Stimulated activated CD4-positive, alpha-beta T cell treated with anti-CD3 and anti-CD28 coated beads, Interleukin-1b, Interleukin-23, amount 100 ng/mL, for 1 hour (primary cell): ENCODE results near the gene ZBTB8B.
A peak's percentile ranks its signal among the peaks of the same experiment; 100 is the strongest.
"Not testable (repeated sequence)": the region's sequence is repeated elsewhere in the genome, so short reads cannot be mapped to it uniquely, and the experiment has no call there.

Source experiments
- DNase-seq, 2 donors: peaks; one replicate each; pipeline ENCODE4 v3.0.0-alpha.2; 2020; ENCODE audit warnings: low read depth in 2 of 2

Gene ZBTB8B

GRCh38 chr1:32464716-32465577, at the start of gene ZBTB8B:
Gene ZBTB8B (plus strand): TSS chr1:32465072. CDS start chr1:32470625, 5,553 bp downstream.
- peak in 1 of 2 donors; percentile 16 for DNase-seq

GRCh38 chr1:32421775-32422174, 43.1 kb upstream of the ZBTB8B start:
- no peak for DNase-seq

GRCh38 chr1:32426489-32427255, 38.2 kb upstream of the ZBTB8B start:
- no peak for DNase-seq

- DNase-seq = no peak
Measured at GRCh38 chr1:32427264-32427963, 37.5 kb upstream of the ZBTB8B start.

- DNase-seq = no peak
Measured at GRCh38 chr1:32431736-32432400, 33.0 kb upstream of the ZBTB8B start.

GRCh38 chr1:32438136-32438535, 26.7 kb upstream of the ZBTB8B start:
- DNase-seq = no peak

DNA sequence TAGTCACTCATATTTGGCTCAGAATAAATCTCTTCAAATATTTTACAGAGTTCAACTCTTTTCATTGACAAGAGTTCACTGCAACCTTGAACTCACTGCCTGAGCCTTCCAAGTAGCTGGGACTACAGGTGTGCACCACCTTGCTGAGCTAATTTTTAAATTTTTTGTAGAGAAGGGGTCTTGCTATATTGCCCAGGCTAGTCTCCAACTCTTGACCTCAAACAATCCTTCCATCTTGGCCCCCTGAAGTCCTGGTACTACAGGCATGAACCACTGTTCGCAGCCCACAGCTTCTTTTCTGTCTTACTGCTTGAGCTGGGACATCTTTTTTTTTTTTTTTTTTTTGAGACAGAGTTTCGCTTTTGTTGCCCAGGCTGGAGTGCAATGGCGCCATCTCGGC, 26.1 kb upstream of the ZBTB8B start:
- not testable (repeated sequence) for DNase-seq

- DNase-seq = not testable (repeated sequence)
Measured at GRCh38 chr1:32441467-32441866, 23.4 kb upstream of the ZBTB8B start.

- DNase-seq = no peak
Measured at GRCh38 chr1:32447469-32448185, 17.2 kb upstream of the ZBTB8B start.

DNA sequence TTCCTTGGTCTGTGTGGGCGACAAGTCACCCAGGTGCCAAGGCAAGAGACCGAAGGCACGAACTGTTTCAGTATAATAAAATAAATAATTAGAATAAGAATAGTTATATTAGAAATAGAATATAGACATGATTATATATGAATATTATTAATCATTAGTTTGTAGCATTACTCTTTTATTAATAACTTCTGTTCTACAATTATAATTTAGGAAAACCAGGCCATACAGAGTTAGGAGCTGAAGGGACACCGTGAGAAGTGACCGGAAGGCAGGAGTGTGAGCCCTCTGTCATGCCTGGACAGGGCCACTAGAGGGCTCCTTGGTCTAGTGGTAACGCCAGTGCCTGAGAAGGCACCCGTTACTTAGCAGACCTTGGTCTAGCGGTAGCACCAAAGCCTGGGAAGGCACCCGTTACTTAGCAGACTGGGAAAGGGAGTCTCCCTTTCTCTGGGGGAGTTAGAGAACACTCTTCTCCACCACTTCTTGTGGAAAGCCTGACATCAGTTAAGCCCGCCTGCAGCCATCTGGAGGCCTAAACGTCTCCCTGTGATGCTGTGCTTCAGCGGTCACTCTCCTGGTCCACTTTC, 16.6 kb upstream of the ZBTB8B start:
- DNase-seq = not testable (repeated sequence)

DNA sequence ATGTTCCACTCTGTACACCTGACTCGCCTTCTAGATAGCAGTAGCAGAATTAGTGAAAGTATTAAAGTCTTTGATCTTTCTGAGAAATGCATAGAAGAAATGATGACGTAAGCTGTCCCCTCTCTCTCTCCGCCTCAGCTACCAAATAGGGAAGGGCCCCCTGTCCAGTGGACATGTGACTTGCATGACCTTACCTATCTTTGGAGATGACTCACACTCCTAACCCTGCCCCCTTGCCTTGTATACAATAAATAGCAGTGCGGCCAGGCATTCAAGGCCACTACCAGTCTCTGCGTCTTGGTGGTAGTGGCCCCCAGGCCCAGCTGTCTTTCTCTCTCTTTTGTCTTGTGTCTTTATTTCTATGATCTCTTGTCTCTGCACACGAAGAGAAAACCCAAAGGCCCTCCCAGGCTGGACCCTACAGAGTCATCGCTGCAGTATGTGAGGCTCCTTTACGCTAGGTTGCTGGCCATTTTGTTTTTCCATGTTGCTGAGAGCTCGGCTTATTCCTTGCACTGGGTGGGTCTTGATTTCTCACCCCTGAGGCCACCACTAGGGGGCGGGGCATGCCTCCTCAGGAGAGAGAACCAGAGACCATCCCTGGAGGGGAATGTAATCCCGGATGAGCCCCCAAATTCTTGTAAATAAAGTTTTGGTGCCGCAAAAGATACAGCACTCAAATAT, 16.0 kb upstream of the ZBTB8B start:
- DNase-seq = no peak

DNA sequence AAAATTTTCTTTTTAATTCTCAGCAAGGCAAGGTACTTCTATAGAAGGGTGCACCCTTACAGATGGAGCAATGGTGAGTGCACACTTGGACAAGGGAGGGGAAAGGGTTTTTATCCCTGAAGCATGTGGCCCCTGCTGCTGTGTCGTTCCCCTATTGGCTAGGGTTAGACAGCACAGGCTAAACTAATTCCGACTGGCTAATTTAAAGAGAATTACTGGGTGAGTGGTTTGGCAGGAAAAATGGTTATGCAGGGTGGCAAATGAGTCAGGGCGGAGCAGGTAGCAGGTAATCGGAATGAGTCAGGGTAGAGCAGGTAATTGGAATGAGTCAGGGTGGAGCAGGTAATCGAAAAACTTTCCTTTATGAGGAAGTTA, 15.4 kb upstream of the ZBTB8B start:
- DNase-seq = not testable (repeated sequence)

DNA sequence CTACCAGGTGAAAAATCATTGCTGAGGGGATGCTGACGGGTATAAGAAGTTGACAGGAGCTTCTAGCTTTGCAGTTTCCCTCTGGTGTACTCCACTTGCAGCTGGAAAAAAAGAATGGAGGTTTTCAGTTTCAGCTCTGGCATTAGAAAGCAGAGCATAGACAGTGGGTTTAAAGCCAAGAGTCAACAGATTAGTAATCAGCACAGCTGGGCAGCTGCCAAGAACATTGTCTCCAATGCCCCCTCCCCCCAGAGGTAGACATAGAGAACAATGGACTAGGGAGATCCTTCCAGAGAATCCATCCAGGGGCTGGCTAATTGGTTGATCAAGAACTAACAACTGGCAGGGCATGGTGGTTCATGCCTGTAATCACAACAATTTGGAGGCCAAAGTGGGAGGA, 10.1 kb upstream of the ZBTB8B start:
- no peak for DNase-seq

GRCh38 chr1:32455958-32456357, 8.9 kb upstream of the ZBTB8B start:
- no peak for DNase-seq

GRCh38 chr1:32458798-32459197, 6.1 kb upstream of the ZBTB8B start:
- DNase-seq = not testable (repeated sequence)

DNA sequence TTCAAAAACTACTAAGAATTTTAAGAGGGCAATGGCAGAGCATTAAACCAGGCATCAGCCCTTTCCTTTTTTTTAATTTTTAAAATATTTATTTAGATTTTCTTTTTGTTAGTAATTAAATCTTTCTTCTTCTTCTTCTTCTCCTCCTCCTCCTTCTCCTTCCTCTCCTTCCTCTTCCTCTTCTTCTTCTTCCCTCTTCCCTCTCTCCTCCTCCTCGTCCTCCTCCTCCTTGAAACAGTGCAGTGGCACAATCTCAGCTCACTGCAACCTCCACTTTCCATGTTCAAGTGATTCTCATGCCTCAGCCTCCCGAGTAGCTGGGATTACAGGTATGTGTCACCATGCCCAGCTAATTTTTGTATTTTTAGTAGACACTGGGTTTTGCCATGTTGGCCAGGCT, 1.9 kb upstream of the ZBTB8B start:
- DNase-seq = not testable (repeated sequence)

DNA sequence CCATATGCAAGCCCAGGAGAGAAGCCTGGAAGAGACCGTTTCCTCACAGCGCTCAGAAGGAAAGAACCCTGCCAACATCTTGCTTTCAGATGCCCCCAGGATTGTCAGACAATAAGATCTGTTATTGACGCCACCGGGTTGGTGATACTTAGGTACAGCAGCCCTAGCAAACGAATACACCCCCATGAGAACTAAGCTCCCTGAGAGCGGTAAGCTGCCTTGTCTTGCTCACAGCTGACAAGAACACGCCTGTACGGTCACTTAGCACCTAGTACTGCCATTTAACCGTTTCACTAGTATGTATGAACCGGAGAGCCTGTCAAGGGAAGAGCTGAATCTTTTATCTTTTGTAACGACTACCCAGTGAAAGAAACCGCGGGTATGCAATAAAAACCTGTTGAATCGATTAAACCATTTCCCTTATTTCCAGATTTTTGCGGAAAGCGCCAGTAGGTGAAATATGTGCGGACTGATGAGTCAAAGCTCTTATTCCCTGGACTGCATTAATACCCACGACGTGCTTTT, 619 bp upstream of the ZBTB8B start:
- DNase-seq = no peak

GRCh38 chr1:32465578-32465933, 684 bp downstream of the ZBTB8B start:
- no peak for DNase-seq

DNA sequence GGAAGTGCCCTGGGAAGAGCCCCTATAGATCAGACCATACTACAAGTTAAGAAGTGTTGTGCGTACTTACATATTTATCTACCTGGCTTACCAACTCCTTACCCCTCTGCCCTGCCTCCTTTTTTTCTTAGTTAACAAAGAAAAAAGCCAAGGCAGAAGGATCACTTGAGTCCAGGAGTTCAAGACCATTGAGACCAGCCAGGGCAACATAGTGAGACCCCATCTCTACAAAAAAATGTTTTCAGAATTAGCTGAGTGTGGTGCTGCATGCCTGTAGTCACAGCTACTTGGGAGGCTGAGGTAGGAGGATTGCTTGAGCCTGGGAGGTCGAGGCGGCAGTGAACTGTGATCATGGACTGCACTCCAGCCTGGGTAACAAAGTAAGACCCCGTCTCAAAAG, 1.9 kb downstream of the ZBTB8B start:
- DNase-seq = no peak

GRCh38 chr1:32468791-32469190, 3.9 kb downstream of the ZBTB8B start:
- DNase-seq = no peak
